ENCODE results near the gene PKN1.
"Not testable (repeated sequence)": the region's sequence is repeated elsewhere in the genome, so short reads cannot be mapped to it uniquely, and the experiment has no call there.

The PKN1 gene

DNA sequence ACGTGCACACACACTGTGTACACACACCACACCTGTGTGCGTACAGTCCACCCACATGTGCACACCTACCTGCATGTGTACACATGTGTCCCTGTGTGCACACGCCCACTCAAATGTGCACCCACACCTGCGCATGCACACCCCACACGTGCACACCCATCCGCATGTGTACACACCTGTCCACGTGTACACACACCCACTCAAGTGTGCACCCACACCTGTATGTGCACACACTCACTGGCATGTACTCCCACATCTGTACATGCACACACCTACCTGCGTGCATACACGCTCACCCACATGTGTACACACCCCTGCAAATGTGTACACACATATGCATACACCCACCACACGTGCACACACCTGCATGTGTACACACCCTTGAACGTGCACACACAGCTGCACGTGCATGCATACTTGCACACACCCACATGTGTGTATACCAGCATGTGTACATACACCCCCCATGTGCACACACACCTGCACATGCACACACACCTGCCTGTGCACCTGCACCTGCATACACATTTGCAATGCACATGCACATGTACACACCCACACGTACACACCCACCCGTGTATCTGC, 10.6 kb downstream of the PKN1 start:
- peaks cover 39% of the 10 kb centered on the region for H3K36me3 ChIP-seq
- H3K27me3 ChIP-seq = no peaks in the 10 kb centered on the region
- H3K4me1 ChIP-seq = no peaks in the 10 kb centered on the region
- H3K9me3 ChIP-seq = no peaks in the 10 kb centered on the region
- DNase-seq = no peak
- no peak for TF ChIP-seq CTCF (IDR thresholded peaks at IDR 0.05; ENCODE audit: low read depth, low read length)
- H3K4me3 ChIP-seq (ENCODE audit: low read depth, low read length) = no peak overlapping the region

- no peak overlapping the region for H3K4me3 ChIP-seq (ENCODE audit: low read depth, low read length)
- H3K27me3 ChIP-seq = no peaks in the 10 kb centered on the region
- no peaks in the 10 kb centered on the region for H3K4me1 ChIP-seq
- DNase-seq = no peak
- peaks cover 50% of the 10 kb centered on the region for H3K36me3 ChIP-seq
- H3K9me3 ChIP-seq = no peaks in the 10 kb centered on the region
- TF ChIP-seq CTCF (IDR thresholded peaks at IDR 0.05; ENCODE audit: low read depth, low read length) = no peak
Observed at GRCh38 chr19:14446336-14447036, 13.4 kb downstream of the PKN1 start.

- Histone ChIP-seq H3K4me3 (ENCODE audit: low read depth, low read length) (no peak overlapping the region), H3K36me3 (peaks cover 38% of the 10 kb centered on the region), H3K4me1 (no peaks in the 10 kb centered on the region), H3K27me3 (no peaks in the 10 kb centered on the region), H3K9me3 (no peaks in the 10 kb centered on the region)
- no peak for DNase-seq
- no peak for TF ChIP-seq CTCF (IDR thresholded peaks at IDR 0.05; ENCODE audit: low read depth, low read length)
Observed at GRCh38 chr19:14449321-14449720, 16.2 kb downstream of the PKN1 start.

DNA sequence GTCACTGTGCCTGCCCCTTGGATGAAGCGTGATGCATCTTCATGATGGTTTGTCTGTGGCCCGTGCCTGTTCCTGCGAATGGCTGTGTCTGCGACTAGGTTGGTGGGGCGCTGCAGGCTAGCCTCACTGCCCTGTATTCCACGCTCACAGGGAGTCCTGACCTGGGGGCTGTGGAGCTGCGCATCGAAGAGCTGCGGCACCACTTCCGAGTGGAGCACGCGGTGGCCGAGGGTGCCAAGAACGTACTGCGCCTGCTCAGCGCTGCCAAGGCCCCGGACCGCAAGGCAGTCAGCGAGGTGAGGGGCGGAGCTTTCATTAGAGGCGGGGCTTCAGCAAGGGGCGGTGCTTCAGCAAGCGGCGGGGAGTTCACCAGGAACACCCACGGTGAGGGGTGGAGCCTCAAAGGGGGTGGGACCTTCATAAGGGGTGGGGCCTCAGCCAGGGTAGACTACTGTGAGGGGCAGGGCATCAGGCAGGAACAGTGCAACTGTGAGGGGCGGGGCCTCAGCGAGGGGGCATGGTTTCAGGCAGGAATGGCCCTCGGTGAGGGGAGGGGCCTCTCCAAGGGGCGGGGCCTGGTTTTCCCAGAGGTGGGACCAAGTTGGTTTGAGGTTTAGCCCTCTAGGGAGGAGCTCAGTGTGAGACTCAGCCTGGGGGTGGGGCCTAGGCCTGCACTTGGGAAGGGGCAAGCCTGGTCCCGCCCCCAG, 17.2 kb downstream of the PKN1 start:
- Histone ChIP-seq H3K27me3 (no peaks in the 10 kb centered on the region), H3K9me3 (no peaks in the 10 kb centered on the region), H3K4me1 (no peaks in the 10 kb centered on the region), H3K36me3 (peaks cover 31% of the 10 kb centered on the region), H3K4me3 (ENCODE audit: low read depth, low read length) (no peak overlapping the region)
- DNase-seq = peak; percentile 98
- no peak for TF ChIP-seq CTCF (IDR thresholded peaks at IDR 0.05; ENCODE audit: low read depth, low read length)

DNA sequence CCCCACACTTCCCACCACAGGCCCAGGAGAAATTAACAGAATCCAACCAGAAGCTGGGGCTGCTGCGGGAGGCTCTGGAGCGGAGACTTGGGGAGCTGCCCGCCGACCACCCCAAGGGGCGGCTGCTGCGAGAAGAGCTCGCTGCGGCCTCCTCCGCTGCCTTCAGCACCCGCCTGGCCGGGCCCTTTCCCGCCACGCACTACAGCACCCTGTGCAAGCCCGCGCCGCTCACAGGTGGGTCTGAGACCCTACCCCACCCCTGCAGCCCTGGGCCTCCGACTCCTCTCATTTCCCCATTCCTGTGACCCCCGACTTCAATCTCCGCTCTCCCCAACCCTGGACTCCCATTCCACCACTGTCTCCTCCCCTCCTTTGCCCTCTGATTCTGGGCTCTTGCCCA, 17.8 kb downstream of the PKN1 start:
- no peak for TF ChIP-seq CTCF (IDR thresholded peaks at IDR 0.05; ENCODE audit: low read depth, low read length)
- DNase-seq = no peak
- H3K27me3 ChIP-seq = no peaks in the 10 kb centered on the region
- no peak overlapping the region for H3K4me3 ChIP-seq (ENCODE audit: low read depth, low read length)
- no peaks in the 10 kb centered on the region for H3K4me1 ChIP-seq
- peaks cover 31% of the 10 kb centered on the region for H3K36me3 ChIP-seq
- H3K9me3 ChIP-seq = no peaks in the 10 kb centered on the region

DNA sequence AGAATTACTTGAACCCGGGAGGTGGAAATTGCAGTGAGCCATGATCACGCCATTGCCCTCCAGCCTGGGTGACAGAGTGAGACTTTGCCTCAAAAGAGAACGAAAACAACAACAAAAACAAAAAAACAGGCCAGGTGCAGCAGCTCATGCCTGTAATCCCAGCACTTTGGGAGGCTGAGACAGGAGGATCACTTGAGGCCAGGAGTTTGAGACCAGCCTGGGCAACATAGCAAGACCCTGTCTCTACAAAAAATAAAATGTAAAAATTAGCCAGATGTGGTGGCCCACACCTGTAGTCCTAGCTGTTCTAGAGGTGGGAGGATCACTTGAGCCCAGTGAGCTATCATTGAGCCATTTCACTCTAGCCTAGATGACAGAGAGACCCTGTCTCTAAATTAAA, 19.2 kb downstream of the PKN1 start:
- H3K36me3 ChIP-seq = peaks cover 28% of the 10 kb centered on the region
- not testable (repeated sequence) for H3K4me3 ChIP-seq (ENCODE audit: low read depth, low read length); H3K4me1 ChIP-seq; H3K9me3 ChIP-seq; H3K27me3 ChIP-seq; DNase-seq
